IMR-90 (cell line): ENCODE measurements around the gene SLC25A14. TPM values are rescaled to one million over a fixed set of nuclear protein-coding genes. Genes with fewer than 3 reads are reported as not detected.

Experiments used
- ATAC-seq: fragments of 200-7000 bp; cut with Tn5 transposase; 2 replicates; pipeline ENCODE4 v1.9.1; 2020; ENCODE audit warnings: low read depth, mild to moderate bottlenecking, moderate library complexity
- BruUV-seq: library from RNA; stranded (reverse); fragments of 400-500 nt; replicated peaks from 2 replicates; lab custom pipeline; 2021; lab: Mats Ljungman, UMichigan
- CTCF ChIA-PET: fragments of 300-600 bp; formaldehyde crosslinking; extraction: SDS; loops from one replicate; lab custom pipeline; 2021; ENCODE audit warnings: antibody characterized with exemption; lab: Yijun Ruan, JAX
- POLR2A ChIA-PET: fragments of 300-600 bp; sonication (Branson Sonifier 250); formaldehyde crosslinking; loops from one replicate; lab custom pipeline; 2022; ENCODE audit warnings: antibody characterized with exemption; ENCODE audit not compliant: unreplicated experiment; lab: Charles Lee
- DNase-seq: peaks from one replicate; pipeline ENCODE4 v3.0.0; 2013
- H2AFZ ChIP-seq: replicated peaks from 2 replicates; pipeline ENCODE3; 2013; ENCODE audit warnings: low read length, mild to moderate bottlenecking; ENCODE audit not compliant: poor library complexity
- H2AK5ac ChIP-seq: 2 replicates; pipeline ENCODE4 v1.6.1; 2013; ENCODE audit warnings: low read depth, low read length, inconsistent platforms
- H2AK9ac ChIP-seq: replicated peaks from 2 replicates; pipeline ENCODE3; 2013; ENCODE audit warnings: mild to moderate bottlenecking, low read depth, low read length, moderate library complexity; ENCODE audit not compliant: poor library complexity
- H2BK120ac ChIP-seq: 2 replicates; pipeline ENCODE4 v1.6.1; 2013; ENCODE audit warnings: low read depth, low read length, inconsistent platforms
- H2BK15ac ChIP-seq: 3 replicates; pipeline ENCODE4 v1.6.1; 2013; ENCODE audit warnings: low read depth, low read length, inconsistent platforms
- H2BK20ac ChIP-seq: 2 replicates; pipeline ENCODE4 v1.6.1; 2013; ENCODE audit warnings: low read depth, mild to moderate bottlenecking, inconsistent platforms, low read length, moderate library complexity
- H2BK5ac ChIP-seq: 2 replicates; pipeline ENCODE4 v1.6.1; 2013; ENCODE audit warnings: mild to moderate bottlenecking, low read depth, low read length, inconsistent platforms; ENCODE audit not compliant: poor library complexity, severe bottlenecking
- H3K14ac ChIP-seq: replicated peaks from 2 replicates; pipeline ENCODE4 v1.6.1; 2013; ENCODE audit warnings: low read depth, low read length, inconsistent platforms
- H3K18ac ChIP-seq: 2 replicates; pipeline ENCODE4 v1.6.1; 2013; ENCODE audit warnings: low read depth, low read length, control low read depth
- H3K23ac ChIP-seq: 2 replicates; pipeline ENCODE4 v1.6.1; 2013; ENCODE audit warnings: low read depth, low read length, inconsistent platforms
- H3K27ac ChIP-seq: 2 replicates; pipeline ENCODE4 v1.5.1; 2013; ENCODE audit warnings: mild to moderate bottlenecking, control low read depth, low read length; ENCODE audit not compliant: insufficient read depth
- H3K27me3 ChIP-seq: 2 replicates; pipeline ENCODE4 v1.6.1; 2013; ENCODE audit warnings: low read length; ENCODE audit not compliant: control insufficient read depth, insufficient read depth
- H3K36me3 ChIP-seq: 2 replicates; pipeline ENCODE4 v1.6.1; 2013; ENCODE audit warnings: low read length, mixed read lengths; ENCODE audit not compliant: control insufficient read depth, insufficient read depth
- H3K4ac ChIP-seq: 2 replicates; pipeline ENCODE4 v1.6.1; 2013; ENCODE audit warnings: low read depth, low read length, inconsistent platforms
- H3K4me1 ChIP-seq: 2 replicates; pipeline ENCODE4 v1.6.1; 2013; ENCODE audit warnings: low read length, mixed read lengths; ENCODE audit not compliant: control insufficient read depth, insufficient read depth
- H3K4me2 ChIP-seq: 2 replicates; pipeline ENCODE4 v1.6.1; 2013; ENCODE audit warnings: low read depth, mild to moderate bottlenecking, control low read depth, low read length, moderate library complexity
- H3K4me3 ChIP-seq: 2 replicates; pipeline ENCODE4 v1.5.1; 2013; ENCODE audit warnings: low read depth, mild to moderate bottlenecking, control low read depth, low read length, moderate library complexity; ENCODE audit not compliant: insufficient read depth
- H3K56ac ChIP-seq: 2 replicates; pipeline ENCODE4 v1.6.1; 2013; ENCODE audit warnings: low read length, inconsistent platforms; ENCODE audit not compliant: insufficient read depth; ENCODE audit errors: extremely low read depth
- H3K79me1 ChIP-seq, 2 experiments: 2 replicates each; pipeline ENCODE4 v1.6.1; 2013; ENCODE audit warnings: low read length in 2 of 2, inconsistent platforms in 1 of 2, low read depth in 1 of 2
- H3K9ac ChIP-seq: 2 replicates; pipeline ENCODE4 v1.6.1; 2013; ENCODE audit warnings: low read depth, low read length, control low read depth
- H3K9me1 ChIP-seq: 2 replicates; pipeline ENCODE4 v1.6.1; 2013; ENCODE audit warnings: low read length, inconsistent platforms; ENCODE audit not compliant: insufficient read depth
- H3K9me3 ChIP-seq: 2 replicates; pipeline ENCODE4 v1.6.1; 2013; ENCODE audit warnings: low read length; ENCODE audit not compliant: control insufficient read depth, insufficient read depth
- H4K20me1 ChIP-seq: 2 replicates; pipeline ENCODE4 v1.6.1; 2013; ENCODE audit warnings: low read length, inconsistent platforms; ENCODE audit not compliant: insufficient read depth
- H4K5ac ChIP-seq: 2 replicates; pipeline ENCODE4 v1.6.1; 2013; ENCODE audit warnings: mild to moderate bottlenecking, low read depth, low read length, control low read depth
- H4K8ac ChIP-seq, 2 experiments: 2 replicates each; pipeline ENCODE4 v1.6.1; 2013; ENCODE audit warnings: low read depth in 2 of 2, low read length in 2 of 2, control low read depth in 1 of 2, inconsistent platforms in 1 of 2
- H4K91ac ChIP-seq: 2 replicates; pipeline ENCODE4 v1.6.1; 2013; ENCODE audit warnings: low read depth, low read length, inconsistent platforms; ENCODE audit not compliant: insufficient read depth
- BHLHE40 ChIP-seq: fragments of 150-350 bp; IDR thresholded peaks from 2 replicates; pipeline ENCODE4 v1.6.1; 2016; ENCODE audit warnings: mild to moderate bottlenecking, low read depth, low read length
- CTCF ChIP-seq: conservative IDR thresholded peaks from 2 replicates; pipeline ENCODE4 v1.5.1; 2012; ENCODE audit warnings: mild to moderate bottlenecking, low read depth, low read length, improper control_type of control experiment
- MAFK ChIP-seq: IDR thresholded peaks from 2 replicates; pipeline ENCODE4 v1.6.1; 2012; ENCODE audit warnings: low read depth, low read length, improper control_type of control experiment
- RAD21 ChIP-seq: IDR thresholded peaks from 2 replicates; pipeline ENCODE4 v1.6.1; 2012; ENCODE audit warnings: low read length, improper control_type of control experiment
- SMC3 ChIP-seq: fragments of 150-350 bp; IDR thresholded peaks from 2 replicates; pipeline ENCODE4 v1.6.1; 2016; ENCODE audit warnings: low read depth, mild to moderate bottlenecking, antibody characterized with exemption, low read length, moderate library complexity
- WGBS, 2 experiments: methylation state at CpG; one replicate each; pipeline versions ENCODE4 v1.1.5 to v1.1.7; 2013; ENCODE audit warnings: missing lambda C conversion rate in 2 of 2; ENCODE audit not compliant: insufficient read length in 1 of 2; ENCODE audit errors: extremely low coverage in 2 of 2; 5-methylcytosine and 5-hydroxymethylcytosine counted together
- dilution Hi-C: fragments of 300-500 bp; cut with HindIII; formaldehyde crosslinking; loops from one replicate; pipeline ENCODE4 v1.14.3; 2018; ENCODE audit warnings: low sequenced_read_pairs; ENCODE audit not compliant: unreplicated experiment
- in situ Hi-C: fragments of 300-500 bp; cut with MboI; formaldehyde crosslinking; loops from 3 replicates; pipeline ENCODE4 v1.14.3; 2019; ENCODE audit warnings: low sequenced_read_pairs, inconsistent platforms, mixed read lengths
- intact Hi-C: fragments of 100-400 bp; cut with micrococcal nuclease; formaldehyde crosslinking; loops from 2 replicates; pipeline ENCODE4 v1.10.0; 2022
- polyA plus RNA-seq, 3 experiments: library from polyadenylated mRNA; depleted of rRNA; stranded (reverse); fragments of >200 nt; gene quantifications; 2 replicates each; pipeline ENCODE4 v1.2.3, GENCODE V29; 2012; ENCODE audit warnings: low replicate concordance in 1 of 3
- total RNA-seq: library from RNA; depleted of rRNA; stranded (reverse); fragments of >200 nt; gene quantifications from 2 replicates; pipeline ENCODE4 v1.2.3, GENCODE V29; 2012

SLC25A14 gene
- total and polyA plus RNA-seq, 2 of the 4 experiments (the other 2 are of a cell fraction): 13.8 TPM

- intact Hi-C loops (loop anchor here (2.0 kb wide), 1 partner anchor 586 kb away; no protein-coding TSS in a partner anchor), dilution Hi-C loops (no loop called here), in situ Hi-C loops (no loop called here)
- no peak overlapping the region for H3K18ac ChIP-seq
- H2BK5ac ChIP-seq: no peak overlapping the region
- ATAC-seq: peak; percentile 72; the same call in 1 of the 2 replicates
- BruUV-seq: no TSS peak
- H2AK5ac ChIP-seq: no peak overlapping the region
- H3K56ac ChIP-seq: no peak overlapping the region
- no peak overlapping the region for H3K14ac ChIP-seq
- no peak overlapping the region for H4K8ac ChIP-seq
- peaks cover 2% of the 10 kb centered on the region; the same call in 1 of the 2 replicates for H3K27me3 ChIP-seq
- 12% methylated on average over 5 of the region's 10 CpGs; no CpG with 5 or more reads in 1 of the 2 experiments for WGBS, 2 experiments
- no peak overlapping the region for H2BK15ac ChIP-seq
- no peak overlapping the region for H3K23ac ChIP-seq
- H3K27ac ChIP-seq: no peak overlapping the region
- H2AFZ ChIP-seq: peak overlapping the region; percentile 52
- H3K4ac ChIP-seq: no peak overlapping the region
- DNase-seq: peak; percentile 40
- H3K4me1 ChIP-seq: no peaks in the 10 kb centered on the region
- H2AK9ac ChIP-seq: no peak overlapping the region
- no peak overlapping the region for H3K4me3 ChIP-seq
- H3K9me1 ChIP-seq: no peaks in the 10 kb centered on the region
- H4K5ac ChIP-seq: no peak overlapping the region
- POLR2A ChIA-PET: interaction anchor here (0.7 kb wide), 1 partner anchor 1230 kb away, joined by 3 read pairs; no protein-coding TSS in a partner anchor
- no peak for TF ChIP-seq MAFK
- 0 out of 2 replicates have a peak, but pooled peaks have one; percentile 17 for TF ChIP-seq SMC3
- peak; percentile 69; the same call in 1 of the 2 replicates for TF ChIP-seq BHLHE40
- peak; percentile 41 for TF ChIP-seq CTCF
- TF ChIP-seq RAD21: peak; percentile 48
- H3K79me1 ChIP-seq: no peaks in the 10 kb centered on the region
- no peaks in the 10 kb centered on the region for H3K36me3 ChIP-seq
- H2BK120ac ChIP-seq: no peak overlapping the region
- H4K20me1 ChIP-seq: no peaks in the 10 kb centered on the region
- no peak overlapping the region for H4K91ac ChIP-seq
- peak overlapping the region; percentile 75 for H3K4me2 ChIP-seq
- H3K9me3 ChIP-seq: no peaks in the 10 kb centered on the region
- CTCF ChIA-PET: interaction anchor here (0.7 to 1.3 kb wide), 4 partner anchors 11 to 40 kb away, joined by 3 to 4 read pairs (median 3); no protein-coding TSS in a partner anchor
- no peak overlapping the region for H3K9ac ChIP-seq
- H2BK20ac ChIP-seq: no peak overlapping the region
These were observed 9.0 kb upstream of the SLC25A14 start for GRCh38 chrX:130330706-130331105.
